Left lung (tissue), 10 donors: ENCODE results near the gene CCDC198. TPM values are rescaled to one million over a fixed set of nuclear protein-coding genes. Genes with fewer than 3 reads are reported as not detected.
A peak's percentile ranks its signal among the peaks of the same experiment; 100 is the strongest.

Source experiments
- ATAC-seq: fragments of 200-7000 bp; cut with Tn5 transposase; one replicate; pipeline ENCODE4 v1.9.1; 2020; ENCODE audit warnings: moderate library complexity
- DNase-seq, 4 donors: peaks; one replicate each; pipeline ENCODE4 v3.0.0-alpha.2; 2013 to 2020
- H3K27ac ChIP-seq, 2 donors: fragments of 200-600 bp; sonication (generic) in 1 of 2; one replicate each; pipeline versions ENCODE4 v1.5.0 to v1.8.0; 2020 to 2021
- H3K27me3 ChIP-seq, 2 donors: fragments of 200-600 bp; sonication (generic) in 1 of 2; one replicate each; pipeline versions ENCODE4 v1.5.0 to v1.8.0; 2020 to 2021
- H3K36me3 ChIP-seq, 2 donors: fragments of 200-600 bp; sonication (generic) in 1 of 2; one replicate each; pipeline versions ENCODE4 v1.5.0 to v1.8.0; 2020 to 2021
- H3K4me1 ChIP-seq, 2 donors: fragments of 200-600 bp; one replicate each; pipeline ENCODE4 v1.8.0; 2021
- H3K4me3 ChIP-seq, 2 donors: fragments of 200-600 bp; sonication (generic) in 1 of 2; one replicate each; pipeline versions ENCODE4 v1.5.0 to v1.8.0; 2020 to 2021; ENCODE audit warnings: mild to moderate bottlenecking in 1 of 2
- H3K9me3 ChIP-seq, 2 donors: fragments of 200-600 bp; sonication (generic) in 1 of 2; one replicate each; pipeline versions ENCODE4 v1.5.0 to v1.8.0; 2020 to 2021
- intact Hi-C, 2 donors: fragments of 100-400 bp; cut with DNase I; formaldehyde crosslinking; loops; one replicate each; pipeline versions ENCODE4 v1.11.2 to v1.14.2; 2022
- polyA plus RNA-seq, 6 donors: library from polyadenylated mRNA; unstranded; fragments of 120-200 nt; gene quantifications; one replicate each; pipeline ENCODE4 v1.2.1, GENCODE V29; 2013; ENCODE audit not compliant: insufficient read length in 6 of 6
- total RNA-seq, 2 donors: library from RNA; stranded (reverse); fragmentation: NEBNext Ultra II Directional; extraction: Animal tissue kit (Norgen Biotek cat#: 25700); gene quantifications; one replicate each; pipeline ENCODE4 v1.2.1, GENCODE V29; 2021
- TF ChIP-seq, protein P1 (sequence below), 2 donors: fragments of 200-600 bp; sonication (generic) in 1 of 2; IDR thresholded peaks; one replicate each; pipeline versions ENCODE4 v1.5.0 to v1.8.0; 2021; ENCODE audit warnings: antibody characterized with exemption in 2 of 2
- donor health status: DM: no; HTN: yes; CAD: no.
- donor health status: DM: no; HTN: no; CAD: no.

Gene CCDC198
- total and polyA plus RNA-seq, 8 donors: 31.3 to 81.9 (median 52.9) TPM; not detected in 2

DNA sequence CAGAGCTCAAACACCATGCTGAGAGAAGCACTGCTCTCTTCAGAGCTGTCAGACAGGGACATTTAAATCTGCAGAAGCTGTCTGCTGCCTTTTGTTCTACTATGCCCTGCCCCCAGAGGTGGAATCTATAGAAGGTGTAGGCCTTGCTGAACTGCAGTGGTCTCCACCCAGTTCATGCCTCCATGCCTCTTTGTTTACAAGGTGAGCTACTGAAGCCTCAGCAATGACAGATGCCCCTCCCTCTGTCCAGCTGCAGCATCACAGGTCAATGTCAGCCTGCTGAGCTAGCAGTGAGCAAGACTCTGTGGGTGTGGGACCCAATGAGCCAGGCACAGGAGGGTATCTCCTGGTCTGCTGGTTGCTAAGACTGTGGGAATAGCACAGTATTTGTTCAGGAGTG, 25.4 kb upstream of the CCDC198 start:
- H3K9me3 ChIP-seq: peaks cover 0 to 30% of the 10 kb centered on the region in 2 donors
- H3K27me3 ChIP-seq: no peaks in the 10 kb centered on the region
- H3K4me3 ChIP-seq: no peak overlapping the region
- H3K27ac ChIP-seq: no peak overlapping the region
- intact Hi-C loops: no loop called here
- ATAC-seq: no peak
- H3K36me3 ChIP-seq: no peaks in the 10 kb centered on the region
- DNase-seq: no peak
- H3K4me1 ChIP-seq: no peaks in the 10 kb centered on the region
- TF ChIP-seq, protein P1, sequence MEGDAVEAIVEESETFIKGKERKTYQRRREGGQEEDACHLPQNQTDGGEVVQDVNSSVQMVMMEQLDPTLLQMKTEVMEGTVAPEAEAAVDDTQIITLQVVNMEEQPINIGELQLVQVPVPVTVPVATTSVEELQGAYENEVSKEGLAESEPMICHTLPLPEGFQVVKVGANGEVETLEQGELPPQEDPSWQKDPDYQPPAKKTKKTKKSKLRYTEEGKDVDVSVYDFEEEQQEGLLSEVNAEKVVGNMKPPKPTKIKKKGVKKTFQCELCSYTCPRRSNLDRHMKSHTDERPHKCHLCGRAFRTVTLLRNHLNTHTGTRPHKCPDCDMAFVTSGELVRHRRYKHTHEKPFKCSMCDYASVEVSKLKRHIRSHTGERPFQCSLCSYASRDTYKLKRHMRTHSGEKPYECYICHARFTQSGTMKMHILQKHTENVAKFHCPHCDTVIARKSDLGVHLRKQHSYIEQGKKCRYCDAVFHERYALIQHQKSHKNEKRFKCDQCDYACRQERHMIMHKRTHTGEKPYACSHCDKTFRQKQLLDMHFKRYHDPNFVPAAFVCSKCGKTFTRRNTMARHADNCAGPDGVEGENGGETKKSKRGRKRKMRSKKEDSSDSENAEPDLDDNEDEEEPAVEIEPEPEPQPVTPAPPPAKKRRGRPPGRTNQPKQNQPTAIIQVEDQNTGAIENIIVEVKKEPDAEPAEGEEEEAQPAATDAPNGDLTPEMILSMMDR (IDR thresholded peaks at IDR 0.05): no peak

DNA sequence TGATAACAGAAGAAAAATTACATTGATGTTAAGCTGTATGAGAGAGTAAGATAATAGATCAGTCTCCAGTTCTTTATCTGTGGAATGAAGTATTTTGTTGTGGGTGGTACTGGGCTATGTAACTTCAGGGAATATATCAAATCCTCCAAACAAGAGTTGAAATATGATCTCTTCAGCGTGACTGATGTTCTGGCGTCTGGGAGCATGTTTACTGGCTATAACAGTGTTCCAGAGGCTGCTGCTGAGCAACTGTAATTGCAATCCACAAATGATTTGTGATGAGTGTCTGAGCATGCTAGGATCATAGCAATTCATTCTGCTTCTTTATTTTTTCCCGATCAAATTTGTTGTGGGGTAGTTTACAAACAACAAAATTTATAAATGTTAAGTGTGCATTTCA, 18.6 kb upstream of the CCDC198 start:
- TF ChIP-seq, protein P1 (IDR thresholded peaks at IDR 0.05): no peak
- Histone ChIP-seq H3K4me3 (no peak overlapping the region), H3K36me3 (no peaks in the 10 kb centered on the region), H3K4me1 (no peaks in the 10 kb centered on the region), H3K9me3 (peaks cover 0 to 10% of the 10 kb centered on the region in 2 donors), H3K27ac (no peak overlapping the region), H3K27me3 (no peaks in the 10 kb centered on the region)
- DNase-seq (no peak), ATAC-seq (no peak)
- intact Hi-C loops: no loop called here

DNA sequence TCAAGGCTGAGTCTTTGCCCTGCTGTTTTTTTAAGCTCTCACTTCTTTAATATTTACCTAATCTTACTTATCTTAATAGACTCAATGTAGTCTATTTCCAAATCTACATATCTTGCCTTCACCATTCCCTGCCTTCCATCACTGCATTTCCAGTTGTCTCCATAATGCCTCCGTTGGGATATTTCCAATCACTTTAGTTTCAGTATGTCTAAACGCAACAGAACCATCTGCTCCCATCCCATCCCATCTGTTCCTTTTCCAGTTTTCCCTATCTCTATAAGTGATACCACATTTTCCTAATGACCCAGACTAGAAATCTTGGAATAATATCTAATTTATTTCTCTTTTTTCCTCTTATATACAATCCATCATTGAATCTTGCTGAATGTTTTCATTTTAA, 15.1 kb upstream of the CCDC198 start:
- TF ChIP-seq, protein P1 (IDR thresholded peaks at IDR 0.05): no peak
- no peaks in the 10 kb centered on the region for H3K36me3 ChIP-seq
- ATAC-seq: no peak

DNA sequence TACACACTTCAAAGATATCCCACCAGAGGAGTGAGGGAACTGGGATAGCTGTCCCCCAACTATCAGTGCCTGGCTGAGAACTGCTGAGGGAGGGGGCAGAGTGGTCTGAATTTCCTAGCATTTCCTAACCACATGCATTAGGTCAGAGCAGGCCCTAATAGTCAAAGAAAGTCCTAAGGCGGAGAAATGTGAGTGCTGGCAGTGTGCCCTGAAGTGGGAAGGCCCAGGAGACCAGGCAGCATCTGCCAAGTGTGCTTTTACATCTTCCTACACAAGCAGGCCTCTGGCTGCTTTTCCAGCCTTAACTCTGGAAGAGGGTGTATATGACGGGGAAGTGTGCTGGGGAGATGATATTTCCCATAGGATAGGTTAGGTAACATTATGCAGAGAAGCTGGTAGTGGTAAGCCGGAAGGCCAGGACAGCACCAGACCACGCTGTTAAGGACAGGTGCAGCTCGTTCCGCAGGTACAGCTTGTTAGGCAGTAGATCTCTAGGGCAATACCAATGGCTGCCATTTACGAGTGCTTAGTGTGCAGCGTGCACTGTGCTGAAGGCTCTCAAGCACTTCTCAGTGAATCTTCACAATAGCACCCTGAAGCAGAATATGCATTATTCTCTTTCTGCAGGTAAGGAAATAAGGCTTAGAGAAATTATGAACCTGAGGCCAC, 9.1 kb upstream of the CCDC198 start:
- no peak for ATAC-seq
- H3K27me3 ChIP-seq: no peaks in the 10 kb centered on the region
- H3K36me3 ChIP-seq: no peaks in the 10 kb centered on the region
- H3K27ac ChIP-seq: no peak overlapping the region
- H3K4me3 ChIP-seq: no peak overlapping the region
- H3K9me3 ChIP-seq: peaks cover 0 to 1% of the 10 kb centered on the region in 2 donors
- TF ChIP-seq, protein P1 (IDR thresholded peaks at IDR 0.05): no peak
- peak in 2 of 4 donors; percentile 8 to 46 for DNase-seq
- H3K4me1 ChIP-seq: no peaks in the 10 kb centered on the region
- intact Hi-C loops: no loop called here

More for the DNA sequence above, 15.1 kb upstream of the CCDC198 start:
- Histone ChIP-seq H3K27me3 (no peaks in the 10 kb centered on the region), H3K27ac (no peak overlapping the region), H3K4me1 (no peaks in the 10 kb centered on the region), H3K4me3 (no peak overlapping the region), H3K9me3 (peaks cover 0 to 2% of the 10 kb centered on the region in 2 donors)
- DNase-seq: no peak
- intact Hi-C loops: no loop called here

DNA sequence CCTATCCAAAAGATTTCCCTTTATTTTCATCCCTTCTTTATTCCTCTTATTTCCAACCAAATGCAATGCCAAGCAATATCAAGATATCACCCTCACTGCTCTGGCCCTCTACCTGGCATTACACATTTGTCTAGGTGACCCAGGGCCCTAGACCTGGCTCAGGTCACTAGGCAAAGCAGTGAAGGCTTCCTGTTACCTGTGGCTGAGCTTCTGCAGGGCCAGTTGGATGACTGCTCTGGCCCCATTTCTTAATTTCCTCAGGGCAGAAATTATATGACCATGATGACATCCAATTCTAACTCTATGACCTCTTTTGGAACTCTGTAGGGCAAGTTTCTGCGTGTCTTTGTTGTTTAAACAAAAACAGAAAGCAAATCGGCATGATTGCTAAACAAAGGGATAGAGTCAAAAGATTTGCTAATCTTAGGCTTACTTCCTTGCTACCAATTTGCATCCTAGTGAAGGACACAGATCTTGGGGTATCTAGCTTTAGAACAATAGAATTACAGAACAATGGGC, 7.4 kb upstream of the CCDC198 start:
- TF ChIP-seq, protein P1 (IDR thresholded peaks at IDR 0.05): no peak
- H3K27ac ChIP-seq: no peak overlapping the region
- no peak overlapping the region for H3K4me3 ChIP-seq
- H3K4me1 ChIP-seq: no peaks in the 10 kb centered on the region
- no peak for DNase-seq
- intact Hi-C loops: no loop called here
- no peaks in the 10 kb centered on the region for H3K36me3 ChIP-seq
- H3K27me3 ChIP-seq: no peaks in the 10 kb centered on the region
- no peak for ATAC-seq
- peaks cover 0 to 1% of the 10 kb centered on the region in 2 donors for H3K9me3 ChIP-seq
